GM20431 (cell line): ENCODE measurements around the gene ERGIC1.

Experiments
- in situ Hi-C: fragments of 300-500 bp; cut with MseI, MboI; formaldehyde crosslinking; loops from one replicate; pipeline ENCODE4 v1.15.0; 2020; ENCODE audit warnings: low sequenced_read_pairs; ENCODE audit not compliant: unreplicated experiment

Gene ERGIC1

DNA sequence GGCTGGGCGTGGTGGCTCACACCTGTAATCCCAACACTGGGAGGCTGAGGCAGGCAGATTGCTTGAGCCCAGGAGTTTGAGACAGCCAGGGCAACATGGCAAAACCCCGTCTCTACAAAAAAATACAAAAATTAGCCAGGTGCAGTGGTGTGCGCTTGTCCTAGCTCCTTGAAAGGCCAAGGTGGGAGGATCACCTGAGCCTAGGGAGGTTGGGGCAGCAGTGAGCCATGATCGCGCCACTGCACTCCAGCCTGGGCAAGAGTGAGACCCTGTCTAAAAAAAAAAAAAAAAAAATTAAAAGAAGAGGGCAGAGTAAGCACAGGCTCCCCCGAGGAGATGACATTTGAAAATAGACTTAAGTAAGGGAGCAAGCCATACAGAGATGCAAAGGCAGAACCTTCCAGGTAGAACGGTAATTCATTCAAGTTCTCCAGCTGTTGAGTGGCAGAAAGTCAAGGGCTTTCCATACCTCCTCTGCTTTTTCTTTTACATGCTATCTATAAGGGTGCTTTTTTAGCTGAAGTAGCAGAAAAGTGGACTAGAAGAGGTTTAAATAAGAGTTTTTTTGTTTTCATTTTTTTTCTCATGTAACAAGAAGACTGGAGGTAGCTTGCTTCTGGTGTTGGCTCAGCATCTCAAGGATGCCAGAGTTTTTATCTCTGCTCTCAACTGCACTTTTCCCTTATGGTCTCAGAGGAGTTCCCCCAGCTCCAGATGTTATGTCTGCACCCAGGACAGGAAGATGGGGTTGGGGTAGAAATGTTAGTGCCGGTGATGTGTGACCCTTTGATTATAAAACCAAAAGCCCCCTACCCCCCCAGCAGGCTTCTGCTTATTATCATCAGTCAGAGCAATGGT, 40.8 kb downstream of the ERGIC1 start:
- in situ Hi-C loops, result no loop called here

DNA sequence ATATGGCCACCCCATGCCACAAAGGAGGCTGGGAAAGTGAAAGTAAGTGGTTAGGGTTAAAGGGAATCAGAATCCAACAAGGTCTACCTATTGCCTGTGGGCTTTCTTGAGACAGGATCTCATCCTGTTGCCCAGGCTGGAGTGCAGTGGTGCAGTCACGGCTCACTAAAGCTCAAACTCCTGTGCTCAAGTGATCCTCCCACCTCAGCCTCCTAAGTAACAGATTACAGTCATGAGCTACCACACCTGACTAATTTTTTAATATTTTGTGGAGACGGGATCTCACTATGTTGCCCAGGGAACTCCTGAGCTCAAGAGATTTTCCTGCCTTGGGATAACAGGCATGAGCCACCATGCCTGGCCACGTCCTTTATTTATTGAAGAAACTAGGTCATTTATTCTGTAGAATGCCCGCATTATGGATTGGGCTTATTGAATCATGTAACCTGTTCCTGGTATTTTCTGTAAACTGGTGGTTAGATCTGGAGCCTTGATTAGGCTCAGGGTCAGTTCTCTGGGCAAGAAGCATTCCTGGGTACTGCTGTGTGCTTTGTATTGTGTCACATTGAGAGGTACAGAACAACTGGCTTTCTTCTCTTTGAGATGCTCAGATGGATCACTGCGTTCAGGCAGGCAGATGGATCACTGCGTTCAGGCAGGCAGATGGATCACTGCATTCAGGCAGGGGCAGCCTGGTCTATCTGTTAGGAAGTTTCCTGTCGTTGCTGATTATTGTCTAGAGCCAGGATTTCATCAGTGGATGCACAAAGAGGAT, 41.6 kb downstream of the ERGIC1 start:
- in situ Hi-C loops, result no loop called here

- in situ Hi-C loops, result no loop called here
Measured at GRCh38 chr5:172876578-172876977, 42.5 kb downstream of the ERGIC1 start.

GRCh38 chr5:172877466-172878260, 43.6 kb downstream of the ERGIC1 start:
- in situ Hi-C loops, result no loop called here

DNA sequence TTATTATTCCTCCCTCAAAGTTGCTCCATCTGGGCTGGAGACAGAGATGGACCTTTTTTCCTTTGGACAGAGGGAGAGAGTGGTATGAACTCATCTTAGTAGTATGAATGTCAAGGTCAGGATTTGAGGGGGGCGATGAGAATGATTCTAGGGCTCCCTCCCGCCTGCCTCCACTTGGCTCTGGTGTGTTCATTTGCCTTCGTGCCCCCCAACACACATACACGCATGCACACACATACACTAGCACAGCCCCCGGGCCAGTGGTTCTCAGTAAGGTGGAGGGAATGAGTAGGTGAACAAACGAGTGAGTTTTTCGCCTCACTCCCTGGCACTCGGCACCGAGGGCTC, 44.5 kb downstream of the ERGIC1 start:
- in situ Hi-C loops, result no loop called here

- in situ Hi-C loops, result no loop called here
Measured at GRCh38 chr5:172878933-172879752, 45.1 kb downstream of the ERGIC1 start.

DNA sequence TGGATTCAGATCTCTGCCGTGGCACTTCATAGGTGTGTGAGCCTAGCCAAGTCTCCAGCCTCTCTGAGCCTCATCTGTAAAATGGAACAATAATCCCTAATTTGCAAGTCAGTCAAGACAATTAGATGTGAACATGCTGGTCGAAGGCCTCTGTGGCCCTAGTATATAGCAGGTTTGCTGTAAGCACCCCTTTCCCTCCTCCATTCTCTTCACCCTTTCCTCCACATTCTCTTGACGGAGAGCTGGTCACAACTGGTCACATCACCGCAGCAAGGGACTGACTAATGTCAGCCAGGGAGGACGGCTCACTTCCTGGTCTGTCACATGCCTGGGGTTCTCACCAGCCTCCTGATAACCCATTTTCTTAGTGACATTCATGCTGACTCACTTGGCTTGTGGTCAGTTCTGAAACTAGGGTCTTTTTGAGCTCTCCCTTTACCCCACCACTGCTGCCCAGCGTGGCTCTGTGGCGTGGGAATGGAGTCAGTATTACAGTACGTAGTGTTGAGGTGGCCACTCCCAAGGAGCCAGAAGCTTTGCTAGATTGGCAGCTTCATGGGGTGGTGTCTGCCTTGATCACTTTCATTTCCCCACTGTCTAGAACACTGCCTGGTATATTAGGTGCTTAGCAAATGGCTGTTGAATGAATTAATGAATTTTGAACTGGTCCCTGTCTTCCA, 47.8 kb downstream of the ERGIC1 start:
- in situ Hi-C loops, result no loop called here

DNA sequence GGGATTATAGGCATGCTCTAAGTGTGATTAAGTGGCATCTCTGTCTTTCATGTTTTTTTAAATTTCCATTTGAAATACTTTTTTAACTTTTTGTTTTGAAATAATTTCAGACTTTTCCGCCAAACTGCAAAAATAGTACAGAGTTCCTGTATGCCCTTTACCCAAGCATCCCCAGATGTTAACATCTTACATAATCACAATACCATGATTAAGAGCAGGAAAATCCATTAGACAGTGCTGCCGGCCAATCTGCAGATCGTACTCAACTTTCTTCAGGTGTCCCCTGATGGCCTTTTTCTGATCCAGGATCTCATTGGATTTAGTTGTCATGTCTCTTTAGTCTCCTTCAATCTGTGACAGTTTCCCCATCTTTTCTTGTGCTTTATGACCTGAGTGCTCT, 49.0 kb downstream of the ERGIC1 start:
- in situ Hi-C loops, result no loop called here

- in situ Hi-C loops, result no loop called here
Measured at GRCh38 chr5:172885597-172886340, 51.7 kb downstream of the ERGIC1 start.

DNA sequence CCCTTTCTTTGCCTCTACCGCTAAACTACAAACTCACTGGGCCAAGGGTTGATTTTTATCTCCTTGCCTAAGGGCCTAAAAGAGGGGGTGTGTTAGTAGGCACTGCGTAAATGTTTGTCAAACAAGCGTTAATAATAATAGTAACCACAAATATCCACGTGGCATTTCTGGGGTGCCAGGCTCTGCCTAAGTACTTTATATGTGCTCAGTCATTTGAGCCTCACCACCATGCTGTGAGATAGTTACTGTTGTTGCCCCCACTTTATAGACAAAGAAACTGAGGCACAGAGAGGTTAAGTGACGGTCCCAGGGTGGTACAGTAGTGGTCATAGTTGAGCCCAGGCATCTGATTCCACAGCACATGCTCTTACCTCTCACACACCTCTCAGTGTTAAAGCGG, 52.4 kb downstream of the ERGIC1 start:
- in situ Hi-C loops, result no loop called here

DNA sequence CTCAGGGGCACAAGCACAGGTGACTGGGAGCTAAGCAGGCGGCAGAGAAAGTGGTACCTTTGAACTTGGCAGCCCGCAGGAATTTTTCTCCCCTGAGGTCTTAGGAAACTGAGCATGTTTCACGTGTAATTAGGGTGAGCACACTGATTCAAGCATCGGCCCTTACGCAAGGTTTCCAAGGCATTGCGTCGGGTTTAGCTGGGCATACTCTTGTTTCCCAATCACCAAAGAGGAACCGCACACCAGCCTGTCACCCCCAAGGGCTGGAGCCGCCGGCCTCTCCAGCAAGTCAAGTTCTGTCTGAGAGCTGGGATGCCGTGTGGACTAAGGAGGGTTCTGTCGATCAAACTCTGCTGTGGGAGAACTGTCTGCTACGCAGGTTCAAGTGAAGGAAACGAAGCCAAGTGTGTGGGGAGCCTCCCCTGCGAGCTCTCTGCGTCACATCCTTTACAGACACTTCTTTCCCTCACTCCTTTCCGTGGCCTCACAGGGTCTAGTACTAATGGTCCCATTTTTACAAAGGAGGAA, 53.0 kb downstream of the ERGIC1 start:
- in situ Hi-C loops, result no loop called here

- in situ Hi-C loops, result no loop called here
Measured at GRCh38 chr5:172887692-172888091, 53.6 kb downstream of the ERGIC1 start.

- in situ Hi-C loops, result no loop called here
Measured at GRCh38 chr5:172890659-172891058, 56.6 kb downstream of the ERGIC1 start.

GRCh38 chr5:172891716-172892421, 57.8 kb downstream of the ERGIC1 start:
- in situ Hi-C loops, result no loop called here

DNA sequence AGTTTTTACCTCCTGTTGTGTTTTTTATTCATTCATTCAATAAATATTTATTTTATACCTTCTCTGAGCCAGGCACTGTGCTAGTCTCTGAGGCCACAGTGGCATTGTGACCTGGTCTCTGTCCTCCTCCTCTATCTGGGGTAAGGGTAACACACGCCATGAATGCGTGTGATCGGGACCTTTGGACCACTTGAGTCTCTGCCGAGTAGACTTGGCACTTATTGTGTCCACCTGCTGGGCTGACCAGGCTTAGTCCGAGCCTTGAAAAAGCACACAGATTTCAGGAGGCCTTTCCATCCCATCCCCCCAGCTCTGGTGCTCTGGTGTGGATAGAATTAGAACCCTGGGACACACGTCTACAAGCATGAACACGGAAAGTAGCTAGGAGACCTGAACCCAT, 58.7 kb downstream of the ERGIC1 start:
- in situ Hi-C loops, result no loop called here

DNA sequence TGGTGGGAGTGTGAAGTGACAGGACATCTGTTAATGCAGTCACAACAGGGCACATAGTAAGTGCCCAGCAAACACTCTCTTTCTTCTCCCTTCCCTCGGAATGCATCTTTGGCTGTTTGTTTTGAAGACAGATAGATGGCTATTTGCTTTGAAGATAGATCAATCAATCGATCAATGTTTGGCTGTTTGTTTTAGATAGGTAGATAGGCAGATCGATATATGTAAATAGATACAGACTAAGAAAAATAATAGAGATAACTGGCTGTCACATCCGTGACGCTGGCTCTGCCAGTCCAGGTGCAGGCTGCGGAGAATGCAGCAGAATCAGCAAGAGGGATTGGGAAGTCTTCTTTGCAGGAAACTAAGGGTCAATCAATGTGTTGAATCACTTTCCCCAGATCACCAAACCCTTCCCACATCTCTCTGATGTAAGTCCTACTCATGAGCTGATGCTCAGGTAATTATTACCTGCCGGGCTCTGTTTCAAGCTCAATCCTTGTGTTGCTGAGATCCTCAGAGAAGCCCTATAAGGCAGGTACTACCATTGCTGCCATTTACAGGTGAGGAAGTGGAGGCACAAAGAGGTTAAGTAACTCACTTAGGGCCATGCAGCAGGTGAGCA, 60.8 kb downstream of the ERGIC1 start:
- in situ Hi-C loops, result no loop called here

GRCh38 chr5:172895549-172895948, 61.5 kb downstream of the ERGIC1 start:
- in situ Hi-C loops, result no loop called here
